ENCODE data around the gene MTHFD2.
A peak's percentile ranks its signal among the peaks of the same experiment; 100 is the strongest.

The MTHFD2 gene

GRCh38 chr2:74232426-74232825 lies 34.0 kb downstream of the MTHFD2 start:
- no peak for DNase-seq

GRCh38 chr2:74233648-74234047 lies 35.2 kb downstream of the MTHFD2 start:
- DNase-seq = no peak

- no peak for DNase-seq
Observed at GRCh38 chr2:74235041-74235440, 36.6 kb downstream of the MTHFD2 start.

GRCh38 chr2:74238879-74239278 lies 40.5 kb downstream of the MTHFD2 start:
- DNase-seq = no peak

- DNase-seq = no peak
Observed at GRCh38 chr2:74239346-74239745, 40.9 kb downstream of the MTHFD2 start.

- DNase-seq = no peak
Observed at GRCh38 chr2:74242354-74243071, 44.1 kb downstream of the MTHFD2 start.

GRCh38 chr2:74244286-74244685 lies 45.9 kb downstream of the MTHFD2 start:
- no peak for DNase-seq

GRCh38 chr2:74246496-74247195 lies 48.2 kb downstream of the MTHFD2 start:
- no peak for DNase-seq

- DNase-seq = no peak
Observed at GRCh38 chr2:74249406-74250122, 51.1 kb downstream of the MTHFD2 start.

- peak in 1 of 2 experiments; percentile 8 for DNase-seq
Observed at GRCh38 chr2:74250189-74250631, 51.8 kb downstream of the MTHFD2 start.

- no peak for DNase-seq
Observed at GRCh38 chr2:74252036-74252435, 53.6 kb downstream of the MTHFD2 start.

GRCh38 chr2:74252862-74253261 lies 54.4 kb downstream of the MTHFD2 start:
- DNase-seq = no peak

- no peak for DNase-seq
Observed at GRCh38 chr2:74253306-74253970, 55.0 kb downstream of the MTHFD2 start.

GRCh38 chr2:74253971-74254310 lies 55.5 kb downstream of the MTHFD2 start:
- DNase-seq = no peak

- DNase-seq = no peak
Observed at GRCh38 chr2:74255660-74256213, 57.3 kb downstream of the MTHFD2 start.

- DNase-seq = no peak
Observed at GRCh38 chr2:74259191-74259590, 60.8 kb downstream of the MTHFD2 start.

- no peak for DNase-seq
Observed at GRCh38 chr2:74259733-74260132, 61.3 kb downstream of the MTHFD2 start.

- no peak for DNase-seq
Observed at GRCh38 chr2:74260495-74260894, 62.1 kb downstream of the MTHFD2 start.

GRCh38 chr2:74261204-74261864 lies 62.9 kb downstream of the MTHFD2 start:
- DNase-seq = peak in 1 of 2 experiments; percentile 43

- DNase-seq = no peak
Observed at GRCh38 chr2:74262681-74263080, 64.3 kb downstream of the MTHFD2 start.

GRCh38 chr2:74264281-74264680 lies 65.9 kb downstream of the MTHFD2 start:
- DNase-seq = no peak

- no peak for DNase-seq
Observed at GRCh38 chr2:74267068-74267467, 68.7 kb downstream of the MTHFD2 start.
